CD4-positive, alpha-beta T cell (primary cell): ENCODE data around the gene MAPKAP1. TPM values are rescaled to one million over a fixed set of nuclear protein-coding genes. Genes with fewer than 3 reads are reported as not detected.

ENCODE experiments used
- ATAC-seq: fragments of 200-7000 bp; cut with Tn5 transposase; one replicate; pipeline ENCODE4 v1.10.0; 2022; ENCODE audit warnings: mild to moderate bottlenecking; ENCODE audit not compliant: poor library complexity
- CTCF ChIA-PET: fragments of 350-600 bp; sonication (Branson Sonifier 250); formaldehyde crosslinking; loops from one replicate; lab custom pipeline; 2021; ENCODE audit warnings: antibody characterized with exemption, inconsistent platforms; lab: Charles Lee
- POLR2A ChIA-PET: fragments of 350-600 bp; sonication (Branson Sonifier 250); formaldehyde crosslinking; loops from one replicate; lab custom pipeline; 2021; ENCODE audit warnings: antibody characterized with exemption, inconsistent platforms; lab: Charles Lee
- DNase-seq, 14 experiments: peaks; one replicate each; pipeline ENCODE4 v3.0.0-alpha.2; 2013 to 2020; ENCODE audit warnings: mixed read lengths in 2 of 14
- H3K27ac ChIP-seq, 2 donors: one replicate each; pipeline versions ENCODE4 v1.5.1 to v1.7.0; 2013; ENCODE audit warnings: low read length in 2 of 2, low read depth in 1 of 2, mild to moderate bottlenecking in 1 of 2
- H3K27me3 ChIP-seq, 2 experiments: 1 replicate in 1 of 2; 2 replicates in 1 of 2; pipeline versions ENCODE4 v1.6.1 to v1.7.0; 2013; ENCODE audit warnings: low read length in 2 of 2, control low read depth in 1 of 2, mild to moderate bottlenecking in 1 of 2, moderate library complexity in 1 of 2; ENCODE audit not compliant: insufficient read depth in 2 of 2, control insufficient read depth in 1 of 2
- H3K36me3 ChIP-seq: one replicate; pipeline ENCODE4 v1.6.1; 2013; ENCODE audit warnings: low read length, control low read depth; ENCODE audit not compliant: insufficient read depth
- H3K4me1 ChIP-seq: one replicate; pipeline ENCODE4 v1.6.1; 2013; ENCODE audit warnings: low read length, control low read depth; ENCODE audit not compliant: insufficient read depth
- H3K4me3 ChIP-seq: one replicate; pipeline ENCODE4 v1.5.1; 2013; ENCODE audit warnings: mild to moderate bottlenecking, low read length, moderate library complexity
- H3K9me3 ChIP-seq, 2 experiments: 1 replicate in 1 of 2; 2 replicates in 1 of 2; pipeline versions ENCODE4 v1.6.1 to v1.7.0; 2013; ENCODE audit warnings: low read length in 2 of 2, mild to moderate bottlenecking in 2 of 2, control low read depth in 1 of 2, moderate library complexity in 1 of 2; ENCODE audit not compliant: control insufficient read depth in 1 of 2, insufficient read depth in 1 of 2
- H3K27ac Mint-ChIP-seq: one replicate; pipeline ENCODE4 v1.8.0; 2020; ENCODE audit warnings: mixed read lengths
- H3K27me3 Mint-ChIP-seq: one replicate; pipeline ENCODE4 v1.8.0; 2021; ENCODE audit warnings: mixed read lengths
- H3K36me3 Mint-ChIP-seq: one replicate; pipeline ENCODE4 v1.8.0; 2021; ENCODE audit warnings: low read depth, mixed read lengths
- H3K4me1 Mint-ChIP-seq: one replicate; pipeline ENCODE4 v1.8.0; 2021; ENCODE audit warnings: low read depth, mixed read lengths
- H3K4me3 Mint-ChIP-seq: one replicate; pipeline ENCODE4 v1.8.0; 2020; ENCODE audit warnings: mild to moderate bottlenecking, mixed read lengths
- H3K9me3 Mint-ChIP-seq: one replicate; pipeline ENCODE4 v1.8.0; 2020; ENCODE audit warnings: mixed read lengths
- intact Hi-C, 2 experiments: fragments of 100-400 bp; cut with DNase I in 1 of 2; cut with micrococcal nuclease in 1 of 2; formaldehyde crosslinking; loops; one replicate each; pipeline versions ENCODE4 v1.15.1 to v1.9.0; 2023 to 2025; cut with DNase I, micrococcal nuclease
- total RNA-seq, 174 experiments: library from RNA in 2 of 174; stranded (reverse) in 2 of 174; gene quantifications; one replicate each; pipeline ENCODE4 v1.2.3 and lab custom pipeline; 2021 to 2026
- TF ChIP-seq, protein P1 (sequence below): fragments of 200-600 bp; IDR thresholded peaks from one replicate; pipeline ENCODE4 v1.8.0; 2022; ENCODE audit warnings: antibody characterized with exemption, mild to moderate bottlenecking

Gene MAPKAP1
- total RNA-seq, 2 experiments from 2014 or later: 40.3 to 44.9 TPM

DNA sequence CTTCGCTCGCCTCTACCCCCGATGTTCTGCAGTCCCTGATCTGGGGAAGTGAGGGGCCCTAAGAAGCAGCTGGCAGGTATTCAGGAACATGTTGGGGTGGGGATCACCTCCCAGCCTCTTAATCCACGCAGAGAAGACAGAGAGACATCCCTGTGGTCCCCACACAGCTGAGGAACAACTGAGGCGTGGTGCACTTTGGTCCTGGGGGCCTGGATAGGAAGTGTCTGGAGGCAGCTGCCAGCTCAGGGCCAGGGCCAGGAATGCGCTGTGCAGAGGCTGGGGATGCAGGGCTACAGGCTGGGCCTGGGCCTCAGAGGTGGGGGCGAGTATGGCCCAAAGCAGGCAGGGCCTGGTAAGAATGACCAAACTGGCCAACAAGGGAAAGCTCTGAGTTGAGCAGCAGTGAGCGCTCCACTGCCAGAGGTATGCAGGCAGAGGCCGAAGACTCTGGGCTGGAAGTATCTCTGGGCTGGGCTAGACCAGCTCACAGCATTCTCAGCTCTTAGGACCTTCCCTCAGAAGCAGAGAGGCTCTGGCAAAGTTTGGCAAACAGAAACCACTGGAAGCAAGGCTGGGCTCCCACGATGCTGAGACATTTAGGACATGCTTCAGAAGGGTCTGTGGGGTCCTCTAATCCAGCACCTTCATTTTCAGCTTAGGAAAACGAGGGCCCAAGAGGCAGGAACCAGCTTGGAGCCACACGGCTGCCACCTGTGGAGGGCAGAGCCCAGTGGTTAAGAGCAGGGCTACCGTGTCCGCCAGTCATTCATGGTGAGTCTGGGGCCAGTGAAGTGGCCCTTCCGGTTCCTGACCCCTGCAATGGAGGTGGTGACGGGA, 271.0 kb downstream of the MAPKAP1 start:
- no peak overlapping the region for H3K4me3 Mint-ChIP-seq
- no peak overlapping the region for H3K27ac ChIP-seq
- CTCF ChIA-PET: interaction anchor here (1.4 kb wide), 1 partner anchor 28 kb away, joined by 3 read pairs; no protein-coding TSS in a partner anchor

DNA sequence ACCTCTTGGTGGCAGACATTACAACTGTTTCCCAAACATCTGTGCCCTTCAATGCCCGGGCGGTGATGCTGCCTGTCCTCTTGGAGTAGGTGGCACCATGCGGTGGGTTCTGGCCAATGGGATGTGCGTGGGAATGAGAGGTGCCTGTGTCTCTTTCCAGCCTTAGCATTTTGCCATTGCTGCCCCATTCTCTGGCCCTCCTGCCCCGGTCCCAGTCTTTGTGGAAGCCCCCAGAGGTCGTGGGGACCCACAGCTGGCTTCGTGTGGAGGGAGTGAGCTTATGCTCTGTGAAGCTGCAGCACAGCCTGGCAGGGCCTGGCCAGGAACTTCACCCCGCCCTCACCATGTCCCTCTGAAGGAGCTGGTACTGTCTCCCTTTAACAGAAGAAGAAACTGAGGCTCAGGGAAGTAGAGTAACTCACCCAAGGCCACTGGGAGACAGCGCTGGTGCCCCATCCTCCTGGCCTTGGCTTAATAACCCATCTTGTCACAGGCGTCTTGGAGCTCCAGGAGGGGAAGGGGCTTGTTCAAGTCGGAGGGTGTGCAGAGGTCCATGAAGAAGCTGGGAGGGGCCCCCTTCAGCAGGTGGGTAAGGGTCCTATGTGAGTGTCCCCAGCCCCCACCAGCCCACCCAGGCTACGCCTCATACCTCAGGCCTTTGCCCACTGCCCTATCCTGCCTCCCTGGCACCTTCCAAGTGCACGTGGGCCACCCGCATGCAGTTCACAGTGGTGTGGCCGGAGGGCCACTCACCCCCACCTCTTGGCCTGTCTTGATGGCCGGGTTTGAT, 271.8 kb downstream of the MAPKAP1 start:
- TF ChIP-seq, protein P1, sequence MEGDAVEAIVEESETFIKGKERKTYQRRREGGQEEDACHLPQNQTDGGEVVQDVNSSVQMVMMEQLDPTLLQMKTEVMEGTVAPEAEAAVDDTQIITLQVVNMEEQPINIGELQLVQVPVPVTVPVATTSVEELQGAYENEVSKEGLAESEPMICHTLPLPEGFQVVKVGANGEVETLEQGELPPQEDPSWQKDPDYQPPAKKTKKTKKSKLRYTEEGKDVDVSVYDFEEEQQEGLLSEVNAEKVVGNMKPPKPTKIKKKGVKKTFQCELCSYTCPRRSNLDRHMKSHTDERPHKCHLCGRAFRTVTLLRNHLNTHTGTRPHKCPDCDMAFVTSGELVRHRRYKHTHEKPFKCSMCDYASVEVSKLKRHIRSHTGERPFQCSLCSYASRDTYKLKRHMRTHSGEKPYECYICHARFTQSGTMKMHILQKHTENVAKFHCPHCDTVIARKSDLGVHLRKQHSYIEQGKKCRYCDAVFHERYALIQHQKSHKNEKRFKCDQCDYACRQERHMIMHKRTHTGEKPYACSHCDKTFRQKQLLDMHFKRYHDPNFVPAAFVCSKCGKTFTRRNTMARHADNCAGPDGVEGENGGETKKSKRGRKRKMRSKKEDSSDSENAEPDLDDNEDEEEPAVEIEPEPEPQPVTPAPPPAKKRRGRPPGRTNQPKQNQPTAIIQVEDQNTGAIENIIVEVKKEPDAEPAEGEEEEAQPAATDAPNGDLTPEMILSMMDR: no peak
- H3K27me3 ChIP-seq: no peaks in the 10 kb centered on the region

More for the DNA sequence above, 271.0 kb downstream of the MAPKAP1 start:
- peaks cover 21% of the 10 kb centered on the region for H3K36me3 ChIP-seq
- POLR2A ChIA-PET: no interaction called here
- H3K4me1 ChIP-seq: no peaks in the 10 kb centered on the region
- DNase-seq: no peak
- no peak overlapping the region for H3K4me3 ChIP-seq
- H3K9me3 Mint-ChIP-seq: no peaks in the 10 kb centered on the region
- no peaks in the 10 kb centered on the region for H3K27me3 Mint-ChIP-seq
- TF ChIP-seq, protein P1: no peak
- intact Hi-C loops: no loop called here
- H3K4me1 Mint-ChIP-seq: no peaks in the 10 kb centered on the region
- no peak for ATAC-seq
- H3K27ac Mint-ChIP-seq: no peak overlapping the region
- H3K27me3 ChIP-seq: no peaks in the 10 kb centered on the region
- H3K36me3 Mint-ChIP-seq: peaks cover 26% of the 10 kb centered on the region
- no peaks in the 10 kb centered on the region for H3K9me3 ChIP-seq

DNA sequence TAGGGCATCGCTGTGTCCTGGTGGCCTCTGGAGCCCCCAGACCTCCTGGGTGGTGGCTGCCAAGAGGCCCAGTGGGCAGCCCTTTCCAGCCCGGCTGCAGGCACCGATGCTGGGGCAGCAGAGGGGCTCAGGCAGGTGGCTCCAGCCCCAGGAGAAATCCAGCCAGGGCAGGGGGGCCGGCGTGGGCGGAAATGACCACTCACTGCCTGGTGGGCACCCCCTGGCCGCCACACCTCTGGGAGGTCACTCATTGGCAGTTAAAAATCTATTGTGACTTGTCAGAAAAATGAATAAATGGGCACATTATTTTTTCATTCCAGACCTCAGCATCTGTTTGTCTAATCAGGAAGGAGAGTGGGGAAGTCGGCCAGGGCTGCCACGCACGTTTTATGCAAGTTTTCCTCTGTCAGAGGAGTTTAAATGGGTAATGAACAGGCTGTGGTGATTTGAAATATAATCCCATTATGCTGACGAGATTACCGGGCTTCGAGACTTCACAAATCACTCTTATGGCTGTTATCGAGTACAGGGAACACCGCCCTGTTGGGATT, 273.5 kb downstream of the MAPKAP1 start:
- H3K4me1 Mint-ChIP-seq: no peaks in the 10 kb centered on the region
- TF ChIP-seq, protein P1: no peak
- POLR2A ChIA-PET: no interaction called here

More for the DNA sequence above, 271.8 kb downstream of the MAPKAP1 start:
- H3K27ac Mint-ChIP-seq: no peak overlapping the region
- no peak overlapping the region for H3K4me3 Mint-ChIP-seq
- H3K36me3 Mint-ChIP-seq: peaks cover 19% of the 10 kb centered on the region
- Histone ChIP-seq H3K36me3 (peaks cover 14% of the 10 kb centered on the region), H3K4me1 (no peaks in the 10 kb centered on the region), H3K4me3 (no peak overlapping the region), H3K9me3 (no peaks in the 10 kb centered on the region), H3K27ac (no peak overlapping the region)
- intact Hi-C loops: no loop called here
- no peaks in the 10 kb centered on the region for H3K27me3 Mint-ChIP-seq
- ChIA-PET CTCF (interaction anchor here (1.4 kb wide), 1 partner anchor 27 kb away, joined by 3 read pairs; no protein-coding TSS in a partner anchor), POLR2A (no interaction called here)
- H3K4me1 Mint-ChIP-seq: no peaks in the 10 kb centered on the region
- DNase-seq: no peak
- no peak for ATAC-seq
- no peaks in the 10 kb centered on the region for H3K9me3 Mint-ChIP-seq

More for the DNA sequence above, 273.5 kb downstream of the MAPKAP1 start:
- no peaks in the 10 kb centered on the region for H3K27me3 Mint-ChIP-seq
- no peaks in the 10 kb centered on the region for H3K9me3 ChIP-seq
- intact Hi-C loops: no loop called here
- no peak overlapping the region for H3K27ac Mint-ChIP-seq
- ATAC-seq (no peak), DNase-seq (no peak)
- H3K9me3 Mint-ChIP-seq: no peaks in the 10 kb centered on the region
- H3K27ac ChIP-seq: no peak overlapping the region
- CTCF ChIA-PET: no interaction called here
- H3K27me3 ChIP-seq: no peaks in the 10 kb centered on the region
- no peak overlapping the region for H3K4me3 Mint-ChIP-seq
- no peak overlapping the region for H3K4me3 ChIP-seq
- H3K36me3 ChIP-seq: peaks cover 2% of the 10 kb centered on the region
- H3K36me3 Mint-ChIP-seq: peaks cover 10% of the 10 kb centered on the region
- H3K4me1 ChIP-seq: no peaks in the 10 kb centered on the region
